A673 (cell line): ENCODE results near the gene DKKL1. TPM values are rescaled to one million over a fixed set of nuclear protein-coding genes. Genes with fewer than 3 reads are reported as not detected.

Experiments used
- BruUV-seq: library from RNA; stranded (reverse); fragments of 400-500 nt; replicated peaks from 2 replicates; lab custom pipeline; 2021; lab: Mats Ljungman, UMichigan
- CTCF ChIA-PET: fragments of 300-600 bp; sonication (Branson Sonifier 250); formaldehyde crosslinking; loops from one replicate; lab custom pipeline; 2022; ENCODE audit warnings: antibody characterized with exemption; lab: Charles Lee
- POLR2A ChIA-PET: fragments of 300-600 bp; sonication (Branson Sonifier 250); formaldehyde crosslinking; loops from one replicate; lab custom pipeline; 2022; ENCODE audit warnings: antibody characterized with exemption; ENCODE audit not compliant: low non-redundant PET; lab: Charles Lee
- DNase-seq: peaks from one replicate; pipeline ENCODE4 v3.0.0-alpha.2; 2015; ENCODE audit warnings: low spot score
- H3K27ac ChIP-seq: fragments of 200-600 bp; sonication (generic); 2 replicates; pipeline ENCODE4 v1.5.1; 2016; ENCODE audit warnings: mixed run types, low read depth, mild to moderate bottlenecking, mixed read lengths, antibody characterized with exemption, low read length; ENCODE audit not compliant: poor library complexity, severe bottlenecking
- H3K27me3 ChIP-seq: fragments of 200-600 bp; sonication (generic); replicated peaks from 2 replicates; pipeline ENCODE4 v1.6.1; 2017; ENCODE audit warnings: mixed run types, low read depth, mild to moderate bottlenecking, mixed read lengths, antibody characterized with exemption, low read length; ENCODE audit not compliant: insufficient read depth, poor library complexity
- H3K36me3 ChIP-seq: fragments of 200-600 bp; sonication (generic); 2 replicates; pipeline ENCODE4 v1.6.1; 2016; ENCODE audit warnings: mixed run types, mild to moderate bottlenecking, mixed read lengths, antibody characterized with exemption, low read length; ENCODE audit not compliant: insufficient read depth, poor library complexity, severe bottlenecking
- H3K4me1 ChIP-seq: fragments of 200-600 bp; sonication (generic); 2 replicates; pipeline ENCODE4 v1.6.1; 2017; ENCODE audit warnings: mixed run types, mild to moderate bottlenecking, mixed read lengths, antibody characterized with exemption, low read length; ENCODE audit not compliant: insufficient read depth, poor library complexity, severe bottlenecking
- H3K4me3 ChIP-seq: fragments of 200-600 bp; sonication (generic); 2 replicates; pipeline ENCODE4 v1.5.1; 2016; ENCODE audit warnings: low read depth, mixed run types, mild to moderate bottlenecking, mixed read lengths, low read length; ENCODE audit not compliant: poor library complexity, severe bottlenecking
- H3K9me3 ChIP-seq: fragments of 200-600 bp; sonication (generic); 2 replicates; pipeline ENCODE4 v1.6.1; 2016; ENCODE audit warnings: mixed run types, low read depth, mild to moderate bottlenecking, mixed read lengths, antibody characterized with exemption, low read length; ENCODE audit not compliant: poor library complexity, severe bottlenecking
- EZH2 ChIP-seq: fragments of 200-600 bp; sonication (generic); IDR thresholded peaks from 2 replicates; pipeline ENCODE4 v1.6.1; 2017; ENCODE audit warnings: borderline replicate concordance, low read depth, mild to moderate bottlenecking, mixed read lengths, antibody characterized with exemption, low read length; ENCODE audit not compliant: poor library complexity, severe bottlenecking
- intact Hi-C: fragments of 100-400 bp; cut with micrococcal nuclease; formaldehyde crosslinking; loops from one replicate; pipeline ENCODE4 v1.10.0; 2022; ENCODE audit not compliant: unreplicated experiment
- total RNA-seq: library from RNA; stranded (reverse); gene quantifications from 2 replicates; pipeline ENCODE4 v1.2.3, GENCODE V29; 2021
- TF ChIP-seq, protein P1 (sequence below): fragments of 300-800, 200-600 bp; sonication (generic); conservative IDR thresholded peaks from 2 replicates; pipeline ENCODE4 v1.5.1; 2017; ENCODE audit warnings: low read depth, mild to moderate bottlenecking, antibody characterized with exemption, low read length, moderate library complexity, mixed read lengths

The DKKL1 gene
- total RNA-seq, 1 experiment from 2014 or later: 1.2 TPM

DNA sequence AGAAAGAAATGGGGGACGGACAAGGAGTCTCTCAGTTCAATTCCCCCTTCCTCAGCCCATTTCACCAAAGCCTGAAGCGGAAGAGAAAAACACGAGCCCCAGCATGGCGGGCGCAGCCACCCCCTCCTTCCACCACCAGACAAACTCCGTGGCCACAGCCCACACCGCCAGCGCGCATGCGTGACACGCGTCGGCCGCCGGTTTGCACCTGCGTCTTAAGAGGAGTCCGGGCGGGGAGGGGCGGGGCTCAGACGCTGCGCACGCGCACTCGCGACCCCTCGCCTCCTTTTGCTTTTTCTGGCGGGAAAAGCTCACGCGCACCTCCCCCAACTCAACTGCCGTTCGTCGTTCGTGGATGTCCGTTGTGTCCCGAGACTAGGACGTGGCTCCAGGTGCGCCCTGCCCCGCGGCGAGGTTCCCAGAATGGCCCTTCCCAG is 24.3 kb downstream of the DKKL1 start, which contains the start of gene KASH5:
Gene KASH5, plus strand, starts transcription at position 314 of the 437 bp plus-strand sequence. CDS start 2,635 bp downstream, outside the sequence.
- Histone ChIP-seq H3K4me1 (no peaks in the 10 kb centered on the region), H3K9me3 (peaks cover under 1% of the 10 kb centered on the region), H3K36me3 (no peaks in the 10 kb centered on the region), H3K4me3 (no peak within 1 kb of the TSS), H3K27ac (no peak within 1 kb of the TSS), H3K27me3 (no peaks in the 10 kb centered on the region)
- TF ChIP-seq, protein P1, sequence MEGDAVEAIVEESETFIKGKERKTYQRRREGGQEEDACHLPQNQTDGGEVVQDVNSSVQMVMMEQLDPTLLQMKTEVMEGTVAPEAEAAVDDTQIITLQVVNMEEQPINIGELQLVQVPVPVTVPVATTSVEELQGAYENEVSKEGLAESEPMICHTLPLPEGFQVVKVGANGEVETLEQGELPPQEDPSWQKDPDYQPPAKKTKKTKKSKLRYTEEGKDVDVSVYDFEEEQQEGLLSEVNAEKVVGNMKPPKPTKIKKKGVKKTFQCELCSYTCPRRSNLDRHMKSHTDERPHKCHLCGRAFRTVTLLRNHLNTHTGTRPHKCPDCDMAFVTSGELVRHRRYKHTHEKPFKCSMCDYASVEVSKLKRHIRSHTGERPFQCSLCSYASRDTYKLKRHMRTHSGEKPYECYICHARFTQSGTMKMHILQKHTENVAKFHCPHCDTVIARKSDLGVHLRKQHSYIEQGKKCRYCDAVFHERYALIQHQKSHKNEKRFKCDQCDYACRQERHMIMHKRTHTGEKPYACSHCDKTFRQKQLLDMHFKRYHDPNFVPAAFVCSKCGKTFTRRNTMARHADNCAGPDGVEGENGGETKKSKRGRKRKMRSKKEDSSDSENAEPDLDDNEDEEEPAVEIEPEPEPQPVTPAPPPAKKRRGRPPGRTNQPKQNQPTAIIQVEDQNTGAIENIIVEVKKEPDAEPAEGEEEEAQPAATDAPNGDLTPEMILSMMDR: no peak
- no peak for TF ChIP-seq EZH2
- ChIA-PET CTCF (no interaction called here), POLR2A (no interaction called here)
- intact Hi-C loops: no loop called here
- no peak for DNase-seq
- BruUV-seq: no TSS peak

DNA sequence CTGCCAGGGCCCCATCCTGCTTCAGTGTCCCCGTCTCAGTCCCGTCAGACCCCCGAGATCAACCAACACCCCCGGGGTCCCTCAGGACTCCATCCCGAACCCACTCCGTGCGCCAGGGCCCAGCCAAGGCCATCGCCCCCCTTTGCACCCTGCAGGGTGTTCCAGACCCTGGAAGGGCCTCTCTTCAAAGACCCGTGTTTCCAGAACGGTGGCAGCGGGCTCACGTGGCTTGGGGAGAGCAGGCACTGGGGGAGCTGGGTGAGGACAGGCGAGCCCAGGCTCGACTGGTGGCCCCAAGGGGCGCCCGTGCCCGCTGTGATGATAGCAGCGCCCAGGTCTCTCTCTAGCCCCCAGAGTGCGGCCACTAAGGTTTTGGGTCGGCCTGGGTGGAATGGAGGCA is 25.7 kb downstream of the DKKL1 start:
- TF ChIP-seq, protein P1: no peak
- TF ChIP-seq EZH2: no peak
- intact Hi-C loops: no loop called here
- DNase-seq: no peak
- Histone ChIP-seq H3K36me3 (no peaks in the 10 kb centered on the region), H3K27me3 (no peaks in the 10 kb centered on the region), H3K4me3 (no peak overlapping the region), H3K9me3 (no peaks in the 10 kb centered on the region), H3K27ac (no peak overlapping the region), H3K4me1 (no peaks in the 10 kb centered on the region)
- CTCF ChIA-PET: no interaction called here
- BruUV-seq: no TSS peak
- POLR2A ChIA-PET: interaction anchor here (0.7 kb wide), 1 partner anchor 37 kb away, joined by 4 read pairs; no protein-coding TSS in a partner anchor

DNA sequence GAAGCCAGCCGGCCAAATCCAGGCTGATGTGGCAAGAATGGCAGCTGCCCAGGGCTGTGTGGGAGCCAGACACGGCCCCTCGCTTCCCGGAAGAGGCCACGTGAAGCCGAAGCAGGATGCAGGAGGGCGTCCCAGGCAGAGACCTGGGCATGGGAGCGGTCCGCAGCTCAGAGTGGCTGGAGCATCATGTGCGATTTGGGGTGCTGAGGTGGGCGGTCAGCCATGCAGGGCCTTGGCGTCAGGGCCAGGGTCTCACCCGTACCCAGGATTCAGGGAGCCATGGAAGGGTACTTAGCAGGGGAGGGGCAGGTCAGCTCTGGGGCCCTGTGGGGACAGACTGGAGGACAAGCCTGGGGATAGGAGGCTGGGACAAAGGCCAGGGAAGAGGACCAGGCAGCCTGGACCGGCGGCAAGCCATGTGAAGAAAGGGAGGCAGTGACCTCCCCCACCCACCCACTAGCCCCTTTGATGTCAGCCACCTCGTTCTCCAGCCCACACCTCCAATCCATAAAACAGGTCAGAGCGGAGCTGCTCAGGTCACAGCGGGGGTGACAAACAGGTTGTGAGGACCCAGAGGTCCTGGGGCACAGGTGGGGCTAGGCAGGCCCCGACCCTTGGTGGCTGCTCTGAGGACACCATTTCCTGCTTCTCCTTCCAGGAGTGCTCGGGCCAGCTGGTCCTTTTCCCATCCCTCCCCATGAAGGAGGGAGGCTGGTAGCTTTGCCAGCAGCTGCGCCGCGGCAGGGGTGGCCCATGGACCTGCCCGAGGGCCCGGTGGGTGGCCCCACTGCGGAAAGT is 26.7 kb downstream of the DKKL1 start:
- POLR2A ChIA-PET: no interaction called here
- no peak for DNase-seq
- intact Hi-C loops: no loop called here
- Histone ChIP-seq H3K4me3 (no peak overlapping the region), H3K27me3 (no peaks in the 10 kb centered on the region), H3K9me3 (no peaks in the 10 kb centered on the region), H3K36me3 (no peaks in the 10 kb centered on the region), H3K4me1 (no peaks in the 10 kb centered on the region), H3K27ac (no peak overlapping the region)
- CTCF ChIA-PET: no interaction called here
- TF ChIP-seq, protein P1: no peak
- no peak for TF ChIP-seq EZH2
- no TSS peak for BruUV-seq
